Upper lobe of left lung (tissue), 4 donors: ENCODE measurements around the gene TPRN.

Source experiments
- EP300 ChIP-seq, 4 donors: sonication (generic); formaldehyde crosslinking; IDR thresholded peaks; one replicate each; pipeline ENCODE4 v1.5.1; 2017; ENCODE audit warnings: antibody characterized with exemption in 4 of 4, control low read depth in 2 of 4
- POLR2A ChIP-seq, 4 donors: fragments of 450-650 bp; IDR thresholded peaks; one replicate each; pipeline ENCODE4 v1.5.1; 2016 to 2017; ENCODE audit warnings: antibody characterized with exemption in 4 of 4, mild to moderate bottlenecking in 2 of 4
- POLR2AphosphoS5 ChIP-seq, 2 donors: sonication (generic); formaldehyde crosslinking; IDR thresholded peaks; one replicate each; pipeline ENCODE4 v1.5.1; 2017; ENCODE audit warnings: antibody characterized with exemption in 2 of 2
- TF ChIP-seq, protein P1 (sequence below), 6 experiments: fragments of 450-650 bp in 4 of 6; fragments of 200-600 bp in 2 of 6; sonication (generic) in 2 of 6; IDR thresholded peaks; one replicate each; pipeline ENCODE4 v1.5.1; 2016 to 2019; ENCODE audit warnings: antibody characterized with exemption in 6 of 6

DNA sequence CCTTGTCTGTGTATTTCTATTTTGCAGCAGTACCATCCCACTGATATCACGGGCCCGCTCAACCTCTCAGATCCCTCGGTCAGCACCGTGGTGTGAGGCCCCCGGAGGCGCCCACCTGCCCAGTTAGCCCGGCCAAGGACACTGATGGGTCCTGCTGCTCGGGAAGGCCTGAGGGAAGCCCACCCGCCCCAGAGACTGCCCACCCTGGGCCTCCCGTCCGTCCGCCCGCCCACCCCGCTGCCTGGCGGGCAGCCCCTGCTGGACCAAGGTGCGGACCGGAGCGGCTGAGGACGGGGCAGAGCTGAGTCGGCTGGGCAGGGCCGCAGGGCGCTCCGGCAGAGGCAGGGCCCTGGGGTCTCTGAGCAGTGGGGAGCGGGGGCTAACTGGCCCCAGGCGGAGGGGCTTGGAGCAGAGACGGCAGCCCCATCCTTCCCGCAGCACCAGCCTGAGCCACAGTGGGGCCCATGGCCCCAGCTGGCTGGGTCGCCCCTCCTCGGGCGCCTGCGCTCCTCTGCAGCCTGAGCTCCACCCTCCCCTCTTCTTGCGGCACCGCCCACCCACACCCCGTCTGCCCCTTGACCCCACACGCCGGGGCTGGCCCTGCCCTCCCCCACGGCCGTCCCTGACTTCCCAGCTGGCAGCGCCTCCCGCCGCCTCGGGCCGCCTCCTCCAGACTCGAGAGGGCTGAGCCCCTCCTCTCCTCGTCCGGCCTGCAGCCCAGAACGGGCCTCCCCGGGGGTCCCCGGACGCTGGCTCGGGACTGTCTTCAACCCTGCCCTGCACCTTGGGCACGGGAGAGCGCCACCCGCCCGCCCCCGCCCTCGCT lies 32.6 kb downstream of the TPRN start:
- TF ChIP-seq, protein P1, sequence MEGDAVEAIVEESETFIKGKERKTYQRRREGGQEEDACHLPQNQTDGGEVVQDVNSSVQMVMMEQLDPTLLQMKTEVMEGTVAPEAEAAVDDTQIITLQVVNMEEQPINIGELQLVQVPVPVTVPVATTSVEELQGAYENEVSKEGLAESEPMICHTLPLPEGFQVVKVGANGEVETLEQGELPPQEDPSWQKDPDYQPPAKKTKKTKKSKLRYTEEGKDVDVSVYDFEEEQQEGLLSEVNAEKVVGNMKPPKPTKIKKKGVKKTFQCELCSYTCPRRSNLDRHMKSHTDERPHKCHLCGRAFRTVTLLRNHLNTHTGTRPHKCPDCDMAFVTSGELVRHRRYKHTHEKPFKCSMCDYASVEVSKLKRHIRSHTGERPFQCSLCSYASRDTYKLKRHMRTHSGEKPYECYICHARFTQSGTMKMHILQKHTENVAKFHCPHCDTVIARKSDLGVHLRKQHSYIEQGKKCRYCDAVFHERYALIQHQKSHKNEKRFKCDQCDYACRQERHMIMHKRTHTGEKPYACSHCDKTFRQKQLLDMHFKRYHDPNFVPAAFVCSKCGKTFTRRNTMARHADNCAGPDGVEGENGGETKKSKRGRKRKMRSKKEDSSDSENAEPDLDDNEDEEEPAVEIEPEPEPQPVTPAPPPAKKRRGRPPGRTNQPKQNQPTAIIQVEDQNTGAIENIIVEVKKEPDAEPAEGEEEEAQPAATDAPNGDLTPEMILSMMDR (IDR thresholded peaks at IDR 0.05) = no peak
- TF ChIP-seq POLR2A (IDR thresholded peaks at IDR 0.05) (no peak), POLR2AphosphoS5 (IDR thresholded peaks at IDR 0.05) (no peak), EP300 (IDR thresholded peaks at IDR 0.05) (no peak)
